CD4-positive, CD25-positive, alpha-beta regulatory T cell (primary cell): ENCODE results near the gene ADSS1. TPM values are rescaled to one million over a fixed set of nuclear protein-coding genes. Genes with fewer than 3 reads are reported as not detected.

Source experiments
- ATAC-seq, 2 donors: fragments of 150-1000 bp; cut with Tn5 transposase; one replicate each; pipeline ENCODE4 v1.10.0; 2021; ENCODE audit warnings: low read depth in 2 of 2, moderate number of reproducible peaks in 2 of 2, moderate library complexity in 1 of 2
- DNase-seq, 3 donors: peaks; one replicate each; pipeline versions ENCODE4 v3.0.0 to v3.0.0-alpha.2; 2012 to 2022; ENCODE audit warnings: mixed read lengths in 1 of 3
- H3K27ac ChIP-seq: one replicate; pipeline ENCODE4 v1.7.0; 2013; ENCODE audit warnings: mild to moderate bottlenecking, low read length; ENCODE audit not compliant: insufficient read depth, poor library complexity, severe bottlenecking
- H3K27me3 ChIP-seq: one replicate; pipeline ENCODE4 v1.7.0; 2013; ENCODE audit warnings: low read length; ENCODE audit not compliant: control insufficient read depth, insufficient read depth
- H3K36me3 ChIP-seq: one replicate; pipeline ENCODE4 v1.7.0; 2013; ENCODE audit warnings: mild to moderate bottlenecking, low read length, moderate library complexity; ENCODE audit not compliant: control insufficient read depth, insufficient read depth
- H3K4me1 ChIP-seq: 2 replicates; pipeline ENCODE4 v1.7.0; 2013; ENCODE audit warnings: mild to moderate bottlenecking, low read length; ENCODE audit not compliant: insufficient read depth, control insufficient read depth, poor library complexity, severe bottlenecking
- H3K4me3 ChIP-seq: one replicate; pipeline ENCODE4 v1.7.0; 2013; ENCODE audit warnings: low read depth, mild to moderate bottlenecking, low read length, moderate library complexity
- H3K9me3 ChIP-seq, 2 experiments: 1 replicate in 1 of 2; 2 replicates in 1 of 2; pipeline ENCODE4 v1.7.0; 2013; ENCODE audit warnings: low read length in 2 of 2, mild to moderate bottlenecking in 1 of 2, moderate library complexity in 1 of 2; ENCODE audit not compliant: control insufficient read depth in 2 of 2
- H3K27ac Mint-ChIP-seq, 3 donors: one replicate each; pipeline ENCODE4 v1.8.0; 2020 to 2022; ENCODE audit warnings: mild to moderate bottlenecking in 3 of 3, mixed read lengths in 3 of 3, moderate library complexity in 2 of 3
- H3K27me3 Mint-ChIP-seq: one replicate; pipeline ENCODE4 v1.8.0; 2022; ENCODE audit warnings: mild to moderate bottlenecking, mixed read lengths
- H3K36me3 Mint-ChIP-seq: one replicate; pipeline ENCODE4 v1.8.0; 2020; ENCODE audit warnings: mixed read lengths
- H3K4me1 Mint-ChIP-seq, 4 donors: one replicate each; pipeline ENCODE4 v1.8.0; 2020 to 2022; ENCODE audit warnings: mixed read lengths in 4 of 4, mild to moderate bottlenecking in 1 of 4
- H3K4me3 Mint-ChIP-seq, 4 donors: one replicate each; pipeline ENCODE4 v1.8.0; 2020 to 2022; ENCODE audit warnings: mild to moderate bottlenecking in 4 of 4, mixed read lengths in 4 of 4, moderate library complexity in 3 of 4
- H3K9me3 Mint-ChIP-seq, 7 donors: one replicate each; pipeline ENCODE4 v1.8.0; 2020 to 2022; ENCODE audit warnings: mixed read lengths in 7 of 7, mild to moderate bottlenecking in 3 of 7, moderate library complexity in 2 of 7
- polyA plus RNA-seq, 4 donors: library from polyadenylated mRNA; unstranded; fragments of 300-500 nt; fragmentation: Illumina TruSeq; gene quantifications; one replicate each; pipeline ENCODE4 v1.2.3, GENCODE V29; 2021
- total RNA-seq: library from RNA; stranded (reverse); gene quantifications from one replicate; pipeline ENCODE4 v1.2.3, GENCODE V29; 2022

The ADSS1 gene
- total and polyA plus RNA-seq, 5 donors from 2014 or later, result 0.10 to 1.9 (median 1.4) TPM

GRCh38 chr14:104718871-104719270 is 5.2 kb upstream of the ADSS1 start:
- H3K9me3 ChIP-seq, result no peaks in the 10 kb centered on the region
- H3K4me1 Mint-ChIP-seq, result peaks cover 0 to 2% (median 0%) of the 10 kb centered on the region in 4 donors
- DNase-seq, result no peak
- no peak for ATAC-seq
- H3K27me3 Mint-ChIP-seq, result no peaks in the 10 kb centered on the region
- no peaks in the 10 kb centered on the region for H3K36me3 Mint-ChIP-seq
- H3K27me3 ChIP-seq, result no peaks in the 10 kb centered on the region
- no peak overlapping the region for H3K4me3 ChIP-seq
- H3K27ac ChIP-seq, result no peak overlapping the region
- H3K36me3 ChIP-seq, result peaks cover 7% of the 10 kb centered on the region
- H3K4me3 Mint-ChIP-seq, result no peak overlapping the region
- no peak overlapping the region for H3K27ac Mint-ChIP-seq
- H3K9me3 Mint-ChIP-seq, result no peaks in the 10 kb centered on the region
- peaks cover 6% of the 10 kb centered on the region for H3K4me1 ChIP-seq

- no peak overlapping the region for H3K4me3 Mint-ChIP-seq
- Histone ChIP-seq H3K4me3 (no peak overlapping the region), H3K36me3 (peaks cover 5% of the 10 kb centered on the region), H3K4me1 (peaks cover 8% of the 10 kb centered on the region), H3K27me3 (no peaks in the 10 kb centered on the region), H3K27ac (no peak overlapping the region), H3K9me3 (no peaks in the 10 kb centered on the region)
- H3K27me3 Mint-ChIP-seq, result no peaks in the 10 kb centered on the region
- ATAC-seq, result no peak
- no peak for DNase-seq
- no peaks in the 10 kb centered on the region for H3K9me3 Mint-ChIP-seq
- H3K27ac Mint-ChIP-seq, result no peak overlapping the region
- H3K4me1 Mint-ChIP-seq, result peaks cover 0 to 2% (median 0%) of the 10 kb centered on the region in 4 donors
- H3K36me3 Mint-ChIP-seq, result no peaks in the 10 kb centered on the region
These were observed 4.7 kb upstream of the ADSS1 start for GRCh38 chr14:104719343-104719742.

- H3K27me3 Mint-ChIP-seq, result peaks cover 4% of the 10 kb centered on the region
- peak overlapping the region in 3 of 4 donors; percentile 32 to 68 (median 39) for H3K4me3 Mint-ChIP-seq
These were observed 2.3 kb upstream of the ADSS1 start for GRCh38 chr14:104721505-104722431.

GRCh38 chr14:104722938-104723650 is 935 bp upstream of the ADSS1 start:
- Histone ChIP-seq H3K4me1 (peaks cover 14% of the 10 kb centered on the region), H3K4me3 (no peak overlapping the region), H3K36me3 (no peaks in the 10 kb centered on the region), H3K27me3 (no peaks in the 10 kb centered on the region), H3K27ac (no peak overlapping the region), H3K9me3 (no peaks in the 10 kb centered on the region)
- Mint-ChIP-seq H3K4me1 (peaks cover 0 to 7% (median 0%) of the 10 kb centered on the region in 4 donors), H3K27ac (no peak overlapping the region), H3K36me3 (no peaks in the 10 kb centered on the region), H3K27me3 (peaks cover 4% of the 10 kb centered on the region), H3K4me3 (peak overlapping the region in 1 of 4 donors; percentile 24), H3K9me3 (no peaks in the 10 kb centered on the region)
- DNase-seq (no peak), ATAC-seq (no peak)

More at GRCh38 chr14:104721505-104722431, 2.3 kb upstream of the ADSS1 start:
- no peaks in the 10 kb centered on the region for H3K9me3 ChIP-seq
- Mint-ChIP-seq H3K4me1 (peaks cover 0 to 7% (median under 1%) of the 10 kb centered on the region in 4 donors), H3K27ac (no peak overlapping the region), H3K36me3 (no peaks in the 10 kb centered on the region), H3K9me3 (no peaks in the 10 kb centered on the region)
- no peak for DNase-seq
- no peaks in the 10 kb centered on the region for H3K27me3 ChIP-seq
- H3K27ac ChIP-seq, result no peak overlapping the region
- ATAC-seq, result no peak
- H3K36me3 ChIP-seq, result no peaks in the 10 kb centered on the region
- peaks cover 14% of the 10 kb centered on the region for H3K4me1 ChIP-seq
- no peak overlapping the region for H3K4me3 ChIP-seq

DNA sequence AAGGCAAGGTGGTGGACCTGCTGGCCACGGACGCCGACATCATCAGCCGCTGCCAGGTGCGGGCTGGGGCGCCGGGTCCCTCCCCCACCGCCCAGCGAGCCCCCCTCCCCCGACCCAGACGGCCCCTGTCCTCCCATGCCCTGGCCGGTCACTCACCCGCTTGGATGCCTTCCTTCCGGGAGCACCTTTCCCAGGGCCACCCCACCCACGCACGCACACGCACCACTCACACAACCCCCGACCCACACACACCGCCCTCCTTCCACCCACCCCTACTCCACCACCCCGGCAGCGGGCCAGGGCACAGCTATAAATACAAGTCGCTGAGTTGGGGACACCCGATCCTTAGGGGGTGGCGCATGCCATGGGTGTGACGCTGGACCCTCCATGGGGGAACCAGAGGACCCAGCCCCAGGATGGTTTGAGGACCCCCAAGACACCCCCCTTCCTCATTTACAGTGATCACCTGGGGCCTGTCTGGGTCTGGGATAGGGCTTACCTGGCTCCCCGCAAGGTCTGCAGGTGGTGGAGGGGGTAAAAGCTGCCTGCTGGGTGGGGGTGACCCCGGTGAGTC is 465 bp downstream of the ADSS1 start:
- Histone ChIP-seq H3K4me3 (no peak overlapping the region), H3K36me3 (no peaks in the 10 kb centered on the region), H3K27me3 (no peaks in the 10 kb centered on the region), H3K4me1 (peaks cover 14% of the 10 kb centered on the region), H3K27ac (no peak overlapping the region), H3K9me3 (no peaks in the 10 kb centered on the region)
- H3K27me3 Mint-ChIP-seq, result peaks cover 4% of the 10 kb centered on the region
- DNase-seq, result peak in 2 of 3 donors; percentile 9 to 11
- H3K9me3 Mint-ChIP-seq, result no peaks in the 10 kb centered on the region
- peak in 1 of 2 donors; percentile 3 for ATAC-seq
- no peaks in the 10 kb centered on the region for H3K36me3 Mint-ChIP-seq
- peaks cover 0 to 7% (median 0%) of the 10 kb centered on the region in 4 donors for H3K4me1 Mint-ChIP-seq
- H3K27ac Mint-ChIP-seq, result no peak overlapping the region
- peak overlapping the region in 3 of 4 donors; percentile 44 to 73 (median 57) for H3K4me3 Mint-ChIP-seq

DNA sequence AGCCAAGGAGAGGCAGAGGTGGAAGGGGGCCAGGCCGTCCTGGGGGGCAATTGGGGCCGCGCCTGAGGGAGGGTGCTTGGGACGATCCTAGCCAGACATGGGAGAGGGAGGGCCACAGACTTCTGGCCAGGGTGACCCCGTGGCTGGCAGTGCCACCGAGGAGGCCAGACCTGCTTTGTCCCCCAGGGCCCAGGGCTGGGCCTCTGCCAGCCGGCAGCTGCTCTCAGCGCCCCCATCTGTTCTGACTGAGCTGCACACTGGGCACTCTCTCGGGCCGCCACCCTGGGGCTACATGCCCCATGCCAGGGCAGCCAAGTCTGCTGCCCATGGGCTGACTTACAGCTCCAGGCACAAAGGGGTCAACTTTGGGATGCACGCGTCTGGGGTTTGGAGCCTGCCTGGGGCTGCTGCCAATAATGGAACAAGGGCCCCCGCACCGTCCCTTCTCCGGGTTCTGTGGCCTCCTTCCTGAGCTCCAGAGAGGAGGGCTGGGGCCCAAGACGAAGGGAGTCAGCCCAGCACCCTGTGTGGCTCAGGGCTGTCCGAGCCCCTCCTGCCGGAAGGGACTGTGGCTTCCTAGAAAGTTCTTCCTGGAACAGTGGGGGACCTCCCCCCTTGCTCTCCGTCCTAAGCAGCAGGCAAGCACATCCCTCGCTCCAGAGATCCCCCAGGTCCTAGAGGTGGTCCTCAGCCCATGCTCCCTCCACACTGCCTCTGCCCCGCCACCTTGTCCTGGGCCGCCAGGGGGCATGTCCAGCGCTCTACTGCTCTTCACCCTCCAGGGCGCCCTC is 1.1 kb downstream of the ADSS1 start:
- Mint-ChIP-seq H3K9me3 (no peaks in the 10 kb centered on the region), H3K4me1 (peaks cover 0 to 7% (median 0%) of the 10 kb centered on the region in 4 donors), H3K27me3 (peaks cover 4% of the 10 kb centered on the region), H3K36me3 (no peaks in the 10 kb centered on the region), H3K4me3 (peak overlapping the region in 3 of 4 donors; percentile 44 to 71 (median 47)), H3K27ac (peak overlapping the region in 1 of 3 donors; percentile 43)
- Histone ChIP-seq H3K9me3 (no peaks in the 10 kb centered on the region), H3K27ac (no peak overlapping the region), H3K4me3 (no peak overlapping the region), H3K27me3 (no peaks in the 10 kb centered on the region), H3K36me3 (no peaks in the 10 kb centered on the region), H3K4me1 (peaks cover 14% of the 10 kb centered on the region)
- ATAC-seq (no peak), DNase-seq (no peak)
